Neural cell (in vitro differentiated cells): ENCODE measurements around the gene HOXB9. TPM values are rescaled to one million over a fixed set of nuclear protein-coding genes. Genes with fewer than 3 reads are reported as not detected.

Experiments
- H2AFZ ChIP-seq: fragments of 200-600, 300-800 bp; sonication (generic), shearing (Covaris generic); 2 replicates; pipeline ENCODE4 v1.6.0; 2014; ENCODE audit warnings: low read depth, mild to moderate bottlenecking, antibody characterized with exemption, low read length, moderate library complexity
- H3F3A ChIP-seq: fragments of 200-600 bp; shearing (Covaris generic); 2 replicates; pipeline ENCODE4 v1.6.1; 2016; ENCODE audit warnings: mild to moderate bottlenecking, moderate library complexity, mixed read lengths, antibody characterized with exemption, low read length; ENCODE audit not compliant: insufficient read depth, poor library complexity, severe bottlenecking
- H3K27ac ChIP-seq: fragments of 200-600, 300-800 bp; sonication (generic), shearing (Covaris generic); 2 replicates; pipeline ENCODE4 v1.5.1; 2014; ENCODE audit warnings: mild to moderate bottlenecking, low read length, moderate library complexity
- H3K27me3 ChIP-seq: fragments of 300-800, 200-600 bp; sonication (generic), shearing (Covaris generic); 2 replicates; pipeline ENCODE4 v1.6.0; 2014; ENCODE audit warnings: mild to moderate bottlenecking, low read depth, low read length, moderate library complexity; ENCODE audit not compliant: insufficient read depth
- H3K36me3 ChIP-seq: fragments of 300-800, 200-600 bp; sonication (generic), shearing (Covaris generic); 2 replicates; pipeline ENCODE4 v1.5.1; 2014; ENCODE audit warnings: mild to moderate bottlenecking, antibody characterized with exemption, low read length, moderate library complexity; ENCODE audit not compliant: insufficient read depth
- H3K4me2 ChIP-seq: fragments of 300-800, 200-600 bp; sonication (generic), shearing (Covaris generic); 2 replicates; pipeline ENCODE4 v1.6.0; 2014; ENCODE audit warnings: mild to moderate bottlenecking, low read length
- H3K4me3 ChIP-seq: fragments of 300-800, 200-600 bp; sonication (generic), shearing (Covaris generic); 2 replicates; pipeline ENCODE4 v1.5.1; 2014; ENCODE audit warnings: mild to moderate bottlenecking, low read length, moderate library complexity
- H3K79me2 ChIP-seq: fragments of 200-600 bp; shearing (Covaris generic); replicated peaks from 2 replicates; pipeline ENCODE4 v1.6.0; 2014; ENCODE audit warnings: mild to moderate bottlenecking, low read length, moderate library complexity; ENCODE audit not compliant: insufficient read depth
- H3K9ac ChIP-seq: fragments of 300-800, 200-600 bp; sonication (generic), shearing (Covaris generic); 2 replicates; pipeline ENCODE4 v1.6.1; 2016; ENCODE audit warnings: mild to moderate bottlenecking, low read length, mixed read lengths
- H3K9me2 ChIP-seq: fragments of 200-600 bp; shearing (Covaris generic); 2 replicates; pipeline ENCODE4 v1.6.1; 2016; ENCODE audit warnings: mild to moderate bottlenecking, low read length, mixed read lengths; ENCODE audit not compliant: insufficient read depth
- H3K9me3 ChIP-seq: fragments of 200-600, 300-800 bp; sonication (generic), shearing (Covaris generic); 2 replicates; pipeline ENCODE4 v1.6.1; 2016; ENCODE audit warnings: mild to moderate bottlenecking, mixed run types, low read length, moderate library complexity, mixed read lengths
- H4K20me1 ChIP-seq: fragments of 200-600 bp; shearing (Covaris generic); 2 replicates; pipeline ENCODE4 v1.6.1; 2016; ENCODE audit warnings: mild to moderate bottlenecking, mixed run types; ENCODE audit not compliant: insufficient read depth
- CTCF ChIP-seq: fragments of 450-650 bp; IDR thresholded peaks from 2 replicates; pipeline ENCODE4 v1.5.1; 2014; ENCODE audit warnings: antibody characterized with exemption, mild to moderate bottlenecking, moderate library complexity; ENCODE audit not compliant: poor library complexity, severe bottlenecking
- EP300 ChIP-seq: fragments of 450-650 bp; conservative IDR thresholded peaks from 2 replicates; pipeline ENCODE4 v1.6.1; 2014; ENCODE audit warnings: antibody characterized with exemption, mild to moderate bottlenecking, moderate library complexity; ENCODE audit not compliant: poor library complexity, severe bottlenecking
- EZH2 ChIP-seq: fragments of 200-600, 300-800 bp; shearing (Covaris generic), sonication (generic); IDR thresholded peaks from 2 replicates; pipeline ENCODE4 v1.6.1; 2014; ENCODE audit warnings: antibody characterized with exemption, low read length, borderline replicate concordance, mild to moderate bottlenecking; ENCODE audit not compliant: insufficient read depth, poor library complexity, severe bottlenecking
- MXI1 ChIP-seq: fragments of 450-650 bp; conservative IDR thresholded peaks from 2 replicates; pipeline ENCODE4 v1.6.1; 2014; ENCODE audit warnings: antibody characterized with exemption, mild to moderate bottlenecking; ENCODE audit not compliant: poor library complexity, severe bottlenecking
- POLR2AphosphoS5 ChIP-seq: IDR thresholded peaks from 2 replicates; pipeline ENCODE4 v1.6.1; 2012
- RAD21 ChIP-seq: fragments of 450-650 bp; conservative IDR thresholded peaks from 2 replicates; pipeline ENCODE4 v1.6.1; 2014; ENCODE audit warnings: antibody characterized with exemption, mild to moderate bottlenecking, moderate library complexity
- REST ChIP-seq: IDR thresholded peaks from 2 replicates; pipeline ENCODE4 v1.6.1; 2012; ENCODE audit warnings: borderline replicate concordance
- SMC3 ChIP-seq: fragments of 450-650 bp; conservative IDR thresholded peaks from 2 replicates; pipeline ENCODE4 v1.6.1; 2014; ENCODE audit warnings: antibody characterized with exemption, mild to moderate bottlenecking, moderate library complexity; ENCODE audit not compliant: poor library complexity
- TAF1 ChIP-seq: IDR thresholded peaks from 2 replicates; pipeline ENCODE4 v1.6.1; 2012; ENCODE audit warnings: low read depth
- polyA plus RNA-seq: library from polyadenylated mRNA; depleted of rRNA; stranded (reverse); fragments of >200 nt; gene quantifications from 2 replicates; pipeline ENCODE4 v1.2.3, GENCODE V29; 2014

HOXB9 gene
- polyA plus RNA-seq, 1 donor from 2014 or later, result not detected

- peaks cover 100% of the 10 kb centered on the region for H3K27me3 ChIP-seq
- H3F3A ChIP-seq, result no peaks in the 10 kb centered on the region
- H3K9ac ChIP-seq, result no peak overlapping the region
- H4K20me1 ChIP-seq, result no peaks in the 10 kb centered on the region
- TF ChIP-seq SMC3, result no peak
- TF ChIP-seq EZH2, result peak; percentile 40
- no peak for TF ChIP-seq POLR2AphosphoS5
- TF ChIP-seq RAD21, result no peak
- no peak for TF ChIP-seq EP300
- no peak for TF ChIP-seq CTCF
- no peaks in the 10 kb centered on the region for H3K79me2 ChIP-seq
- no peak overlapping the region for H3K27ac ChIP-seq
- no peak overlapping the region for H2AFZ ChIP-seq
- H3K36me3 ChIP-seq, result no peaks in the 10 kb centered on the region
- no peak overlapping the region for H3K4me3 ChIP-seq
- H3K9me2 ChIP-seq, result no peaks in the 10 kb centered on the region
- no peak overlapping the region for H3K4me2 ChIP-seq
- H3K9me3 ChIP-seq, result peaks cover 8% of the 10 kb centered on the region
These were observed 4.5 kb downstream of the HOXB9 start for GRCh38 chr17:48621410-48622392.

GRCh38 chr17:48620461-48621139, 5.6 kb downstream of the HOXB9 start:
- H3F3A ChIP-seq, result no peaks in the 10 kb centered on the region
- no peaks in the 10 kb centered on the region for H3K79me2 ChIP-seq
- H2AFZ ChIP-seq, result no peak overlapping the region
- no peaks in the 10 kb centered on the region for H4K20me1 ChIP-seq
- H3K9ac ChIP-seq, result no peak overlapping the region
- H3K9me3 ChIP-seq, result peaks cover 8% of the 10 kb centered on the region
- H3K9me2 ChIP-seq, result no peaks in the 10 kb centered on the region
- H3K27ac ChIP-seq, result no peak overlapping the region
- no peak overlapping the region for H3K4me2 ChIP-seq
- no peak overlapping the region for H3K4me3 ChIP-seq
- no peaks in the 10 kb centered on the region for H3K36me3 ChIP-seq
- peaks cover 100% of the 10 kb centered on the region for H3K27me3 ChIP-seq
- TF ChIP-seq EP300 (no peak), MXI1 (no peak), RAD21 (no peak), EZH2 (no peak), CTCF (no peak), SMC3 (no peak), POLR2AphosphoS5 (no peak), REST (no peak), TAF1 (no peak)
